PC-3 (cell line): ENCODE results near the gene ZSWIM8. TPM values are rescaled to one million over a fixed set of nuclear protein-coding genes. Genes with fewer than 3 reads are reported as not detected.

Experiments used
- ATAC-seq: fragments of 200-7000 bp; cut with Tn5 transposase; 2 replicates; pipeline ENCODE4 v1.9.1; 2020; ENCODE audit warnings: mild to moderate bottlenecking, moderate library complexity
- BruUV-seq: library from RNA; stranded (reverse); fragments of 400-500 nt; replicated peaks from 2 replicates; lab custom pipeline; 2021; lab: Mats Ljungman, UMichigan
- CTCF ChIA-PET: fragments of 300-600 bp; sonication (Branson Sonifier 250); formaldehyde crosslinking; loops from one replicate; lab custom pipeline; 2022; ENCODE audit warnings: antibody characterized with exemption; lab: Charles Lee
- POLR2A ChIA-PET: fragments of 300-600 bp; sonication (Branson Sonifier 250); formaldehyde crosslinking; loops from one replicate; lab custom pipeline; 2022; ENCODE audit warnings: antibody characterized with exemption; ENCODE audit not compliant: unreplicated experiment; lab: Charles Lee
- DNase-seq: peaks from one replicate; pipeline ENCODE4 v3.0.0-alpha.2; 2015
- H2AFZ ChIP-seq: fragments of 300-600 bp; sonication (generic); 2 replicates; pipeline ENCODE4 v1.6.0; 2016; ENCODE audit warnings: antibody characterized with exemption, low read length
- H3F3A ChIP-seq: fragments of 300-600 bp; sonication (generic); one replicate; pipeline ENCODE4 v1.6.0; 2017; ENCODE audit warnings: antibody characterized with exemption, low read length, control low read depth, mild to moderate bottlenecking; ENCODE audit not compliant: unreplicated experiment
- H3K27ac ChIP-seq: fragments of 300-600 bp; sonication (generic); 2 replicates; pipeline ENCODE4 v1.5.1; 2016; ENCODE audit warnings: mild to moderate bottlenecking, low read length
- H3K27me3 ChIP-seq: fragments of 300-600 bp; sonication (generic); 2 replicates; pipeline ENCODE4 v1.6.1; 2016; ENCODE audit warnings: low read length, mixed read lengths
- H3K36me3 ChIP-seq: fragments of 300-600 bp; sonication (generic); 2 replicates; pipeline ENCODE4 v1.6.1; 2016; ENCODE audit warnings: low read depth, mixed run types, low read length, mixed read lengths
- H3K4me1 ChIP-seq: fragments of 300-600 bp; sonication (generic); 2 replicates; pipeline ENCODE4 v1.5.1; 2016; ENCODE audit warnings: low read length; ENCODE audit not compliant: insufficient read depth
- H3K4me2 ChIP-seq: fragments of 300-600 bp; sonication (generic); 2 replicates; pipeline ENCODE4 v1.6.0; 2016; ENCODE audit warnings: low read length
- H3K4me3 ChIP-seq: fragments of 300-600 bp; sonication (generic); 2 replicates; pipeline ENCODE4 v1.5.1; 2016; ENCODE audit warnings: mild to moderate bottlenecking, low read length, mixed read lengths
- H3K79me2 ChIP-seq: fragments of 300-600 bp; sonication (generic); 2 replicates; pipeline ENCODE4 v1.6.1; 2017; ENCODE audit warnings: low read length, mixed read lengths
- H3K9ac ChIP-seq: fragments of 300-600 bp; sonication (generic); 2 replicates; pipeline ENCODE4 v1.6.0; 2016; ENCODE audit warnings: mild to moderate bottlenecking, low read length
- H3K9me2 ChIP-seq: fragments of 300-600 bp; sonication (generic); replicated peaks from 2 replicates; pipeline ENCODE4 v1.6.1; 2016; ENCODE audit warnings: mixed run types, low read length, mixed read lengths
- H3K9me3 ChIP-seq: fragments of 300-600 bp; sonication (generic); 2 replicates; pipeline ENCODE4 v1.6.1; 2016; ENCODE audit warnings: low read length, mixed read lengths
- H4K20me1 ChIP-seq: fragments of 300-600 bp; sonication (generic); 2 replicates; pipeline ENCODE4 v1.6.1; 2016; ENCODE audit warnings: low read length, mixed read lengths
- CTCF ChIP-seq: fragments of 300-600 bp; sonication (generic); conservative IDR thresholded peaks from 2 replicates; pipeline ENCODE4 v1.5.1; 2017; ENCODE audit warnings: antibody characterized with exemption, low read depth, mild to moderate bottlenecking, low read length
- EZH2 ChIP-seq: fragments of 300-600 bp; sonication (generic); IDR thresholded peaks from one replicate; pipeline ENCODE4 v1.6.1; 2017; ENCODE audit warnings: antibody characterized with exemption, mild to moderate bottlenecking, low read length; ENCODE audit not compliant: unreplicated experiment
- EZH2phosphoT487 ChIP-seq: fragments of 300-600 bp; sonication (generic); IDR thresholded peaks from 2 replicates; pipeline ENCODE4 v1.6.1; 2018; ENCODE audit warnings: mild to moderate bottlenecking, antibody characterized with exemption, low read length, borderline replicate concordance
- intact Hi-C: fragments of 100-400 bp; cut with micrococcal nuclease; formaldehyde crosslinking; loops from 2 replicates; pipeline ENCODE4 v1.9.0; 2023
- total RNA-seq: library from RNA; depleted of rRNA; stranded (reverse); fragments of >200 nt; gene quantifications from 2 replicates; pipeline ENCODE4 v1.2.3, GENCODE V29; 2014

The ZSWIM8 gene
- total RNA-seq, 1 experiment from 2014 or later, result 152 TPM

DNA sequence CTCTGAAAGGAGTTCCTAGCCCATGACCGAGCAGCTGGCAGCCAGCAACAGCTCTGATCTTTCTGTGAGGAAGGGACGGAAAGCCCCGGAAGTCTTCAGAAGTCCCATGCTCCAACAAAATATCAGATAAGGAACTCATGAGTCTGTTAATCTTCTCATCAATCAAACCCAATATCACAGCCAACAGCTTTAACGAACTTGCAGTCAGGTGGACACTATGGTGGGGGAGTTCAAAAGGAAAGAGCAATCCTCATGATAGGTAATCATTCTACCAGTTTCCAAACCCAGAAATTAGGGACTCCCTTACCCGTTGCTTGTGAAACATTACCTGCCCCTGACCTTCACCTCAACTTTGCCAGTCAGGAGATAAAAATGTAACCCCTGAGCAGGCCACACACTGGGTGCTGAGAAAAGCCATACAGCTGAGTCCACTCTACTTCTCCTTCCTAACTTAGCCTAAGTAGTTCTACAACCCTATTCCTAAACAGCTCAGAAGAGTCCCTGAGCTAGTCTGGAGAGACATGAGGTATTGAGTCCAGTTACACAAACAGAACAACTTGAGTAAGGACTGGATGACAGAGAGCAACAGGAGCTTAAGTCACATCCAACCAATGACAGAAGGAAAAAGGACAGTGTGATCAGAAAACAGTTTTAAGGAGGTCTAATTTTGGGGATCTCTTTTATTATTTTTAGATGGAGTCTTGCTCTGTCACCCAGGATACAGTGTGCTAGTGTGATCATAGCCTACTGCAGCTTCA, 23.8 kb downstream of the ZSWIM8 start:
- Histone ChIP-seq H3F3A (peaks cover 14% of the 10 kb centered on the region), H3K79me2 (peaks cover 13% of the 10 kb centered on the region), H3K4me2 (no peak overlapping the region), H3K9me2 (no peaks in the 10 kb centered on the region), H3K9me3 (no peaks in the 10 kb centered on the region), H3K27me3 (no peaks in the 10 kb centered on the region), H3K4me1 (peaks cover 4% of the 10 kb centered on the region), H4K20me1 (no peaks in the 10 kb centered on the region), H3K9ac (no peak overlapping the region), H3K4me3 (no peak overlapping the region), H2AFZ (no peak overlapping the region), H3K36me3 (peaks cover 29% of the 10 kb centered on the region), H3K27ac (no peak overlapping the region)
- DNase-seq, result no peak
- no peak for ATAC-seq
- ChIA-PET CTCF (no interaction called here), POLR2A (interaction anchor here (1.0 kb wide), 1 partner anchor 37 kb away, joined by 11 read pairs; a partner anchor contains a TSS)
- no peak for TF ChIP-seq EZH2phosphoT487
- TF ChIP-seq EZH2, result no peak
- no peak for TF ChIP-seq CTCF
- BruUV-seq, result no TSS peak
- intact Hi-C loops, result no loop called here

DNA sequence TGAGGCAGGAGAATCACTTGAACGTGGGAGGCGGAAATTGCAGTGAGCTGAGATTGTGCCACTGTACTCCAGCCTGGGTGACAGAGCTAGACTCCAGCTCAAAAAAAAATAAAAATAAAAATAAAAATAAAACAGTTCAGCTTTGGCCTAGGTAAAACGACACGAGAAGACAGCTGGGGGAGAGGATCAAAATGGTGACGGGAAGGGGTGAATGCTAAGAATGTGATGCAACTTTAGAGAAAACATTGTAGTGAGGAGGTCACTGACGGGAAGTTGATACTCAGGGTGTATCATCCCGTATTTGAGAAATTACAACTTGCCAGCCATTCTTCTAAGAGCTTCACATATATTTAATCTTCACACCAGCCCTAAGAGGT, 24.9 kb downstream of the ZSWIM8 start:
- Histone ChIP-seq H3K4me3 (peak overlapping the region; percentile 79), H2AFZ (peak overlapping the region; percentile 75), H4K20me1 (no peaks in the 10 kb centered on the region), H3K9ac (peak overlapping the region; percentile 82), H3K79me2 (peaks cover 13% of the 10 kb centered on the region), H3K9me2 (no peaks in the 10 kb centered on the region), H3K27ac (no peak overlapping the region), H3K4me2 (peak overlapping the region; percentile 91), H3K9me3 (no peaks in the 10 kb centered on the region), H3F3A (peaks cover 14% of the 10 kb centered on the region), H3K27me3 (no peaks in the 10 kb centered on the region), H3K36me3 (peaks cover 38% of the 10 kb centered on the region), H3K4me1 (peaks cover 4% of the 10 kb centered on the region)
- TF ChIP-seq CTCF (no peak), EZH2 (no peak), EZH2phosphoT487 (no peak)
- DNase-seq (no peak), ATAC-seq (no peak)
- intact Hi-C loops, result loop anchor here (2.0 kb wide), 1 partner anchor 38 kb away; a partner anchor contains a TSS
- BruUV-seq, result TSS peak; percentile 23
- CTCF ChIA-PET, result interaction anchor here (0.8 to 1.2 kb wide), 3 partner anchors 9 to 69 kb away, joined by 4 to 6 read pairs (median 4); no protein-coding TSS in a partner anchor
- POLR2A ChIA-PET, result interaction anchor here (0.6 to 1.0 kb wide), 3 partner anchors 17 to 67 kb away, joined by 3 to 12 read pairs (median 3); partner anchors contain the start of gene CHCHD1
